ENCODE data around the gene FAM240B.

- TF ChIP-seq CTCF (IDR thresholded peaks at IDR 0.05; ENCODE audit: low read length), result no peak
- no peak for TF ChIP-seq EZH2 (optimal IDR thresholded peaks at IDR 0.05; ENCODE audit: low read depth, low read length)
- TF ChIP-seq EZH2phosphoT487 (IDR thresholded peaks at IDR 0.05; ENCODE audit: low read length), result no peak
These were observed 22.9 kb downstream of the FAM240B start for GRCh38 chr9:38696999-38697398.

Data from MM.1S (cell line).